GM12864 (cell line): ENCODE results near the gene FUT6.

Experiments used
- DNase-seq: peaks from one replicate; pipeline ENCODE4 v3.0.0-alpha.2; 2011; ENCODE audit warnings: low read depth
- H3K4me3 ChIP-seq: 2 replicates; pipeline ENCODE4 v1.5.1; 2011; ENCODE audit warnings: mild to moderate bottlenecking, low read depth, low read length, control low read depth
- TF ChIP-seq, protein P1 (sequence below): IDR thresholded peaks from 2 replicates; pipeline ENCODE4 v1.5.1; 2011; ENCODE audit warnings: low read depth, mild to moderate bottlenecking, moderate library complexity, low read length, control low read depth, inconsistent platforms; ENCODE audit errors: missing control alignments

Gene FUT6

DNA sequence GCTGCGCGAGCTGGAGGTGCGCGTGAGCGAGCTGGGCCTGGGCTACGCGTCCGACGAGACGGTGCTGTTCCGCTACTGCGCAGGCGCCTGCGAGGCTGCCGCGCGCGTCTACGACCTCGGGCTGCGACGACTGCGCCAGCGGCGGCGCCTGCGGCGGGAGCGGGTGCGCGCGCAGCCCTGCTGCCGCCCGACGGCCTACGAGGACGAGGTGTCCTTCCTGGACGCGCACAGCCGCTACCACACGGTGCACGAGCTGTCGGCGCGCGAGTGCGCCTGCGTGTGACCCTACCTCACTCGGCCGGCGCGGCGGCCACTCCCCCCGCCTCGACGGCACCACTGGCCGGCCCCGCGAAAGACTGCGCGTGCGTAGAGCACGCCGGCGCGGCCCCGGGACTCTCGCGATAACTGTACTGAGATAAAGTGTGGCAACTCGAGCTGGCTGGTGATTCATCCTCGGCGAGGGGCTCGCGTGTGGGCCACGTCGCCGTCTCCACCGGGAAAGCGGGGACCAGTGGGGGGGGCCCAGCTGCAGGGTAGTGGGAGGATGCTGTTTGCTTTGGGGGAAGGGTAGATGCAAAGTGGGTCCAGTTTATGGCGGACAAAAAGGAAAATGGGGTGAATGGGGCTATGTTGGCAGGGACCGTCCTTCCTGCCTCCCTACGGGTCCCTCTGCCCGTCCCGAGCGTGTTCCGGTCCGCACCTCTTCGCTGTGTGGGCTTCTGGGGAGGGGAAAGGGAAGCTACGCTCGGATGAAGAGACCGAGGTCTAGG lies 11.4 kb downstream of the FUT6 start:
- peak overlapping the region; percentile 66 for H3K4me3 ChIP-seq
- TF ChIP-seq, protein P1, sequence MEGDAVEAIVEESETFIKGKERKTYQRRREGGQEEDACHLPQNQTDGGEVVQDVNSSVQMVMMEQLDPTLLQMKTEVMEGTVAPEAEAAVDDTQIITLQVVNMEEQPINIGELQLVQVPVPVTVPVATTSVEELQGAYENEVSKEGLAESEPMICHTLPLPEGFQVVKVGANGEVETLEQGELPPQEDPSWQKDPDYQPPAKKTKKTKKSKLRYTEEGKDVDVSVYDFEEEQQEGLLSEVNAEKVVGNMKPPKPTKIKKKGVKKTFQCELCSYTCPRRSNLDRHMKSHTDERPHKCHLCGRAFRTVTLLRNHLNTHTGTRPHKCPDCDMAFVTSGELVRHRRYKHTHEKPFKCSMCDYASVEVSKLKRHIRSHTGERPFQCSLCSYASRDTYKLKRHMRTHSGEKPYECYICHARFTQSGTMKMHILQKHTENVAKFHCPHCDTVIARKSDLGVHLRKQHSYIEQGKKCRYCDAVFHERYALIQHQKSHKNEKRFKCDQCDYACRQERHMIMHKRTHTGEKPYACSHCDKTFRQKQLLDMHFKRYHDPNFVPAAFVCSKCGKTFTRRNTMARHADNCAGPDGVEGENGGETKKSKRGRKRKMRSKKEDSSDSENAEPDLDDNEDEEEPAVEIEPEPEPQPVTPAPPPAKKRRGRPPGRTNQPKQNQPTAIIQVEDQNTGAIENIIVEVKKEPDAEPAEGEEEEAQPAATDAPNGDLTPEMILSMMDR, result no peak
- peak; percentile 69 for DNase-seq

DNA sequence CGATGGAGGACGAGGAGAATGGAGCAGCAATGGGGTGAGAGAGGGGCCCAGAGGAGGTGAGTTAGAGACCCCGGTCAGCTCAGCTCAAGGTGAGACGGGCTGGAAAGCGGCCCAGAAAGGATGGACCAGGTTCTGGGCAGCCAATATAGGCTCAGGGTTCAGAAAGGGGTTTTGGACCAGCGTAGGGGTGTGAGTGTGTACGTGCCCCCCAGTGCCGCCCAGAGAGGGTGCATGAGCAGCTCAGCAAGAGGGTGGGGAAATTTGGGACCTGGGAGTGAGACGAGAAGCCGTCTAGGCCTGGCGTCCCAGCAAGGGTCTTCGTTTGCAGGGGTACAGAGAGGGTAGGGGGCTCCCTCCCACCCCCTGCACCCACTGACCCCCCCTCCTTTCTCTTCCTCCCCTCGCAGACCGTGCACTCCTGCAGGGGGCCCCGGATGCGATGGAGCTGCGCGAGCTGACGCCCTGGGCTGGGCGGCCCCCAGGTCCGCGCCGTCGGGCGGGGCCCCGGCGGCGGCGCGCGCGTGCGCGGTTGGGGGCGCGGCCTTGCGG lies 12.1 kb downstream of the FUT6 start:
- H3K4me3 ChIP-seq, result peak overlapping the region; percentile 66
- no peak for DNase-seq
- TF ChIP-seq, protein P1, result no peak

DNA sequence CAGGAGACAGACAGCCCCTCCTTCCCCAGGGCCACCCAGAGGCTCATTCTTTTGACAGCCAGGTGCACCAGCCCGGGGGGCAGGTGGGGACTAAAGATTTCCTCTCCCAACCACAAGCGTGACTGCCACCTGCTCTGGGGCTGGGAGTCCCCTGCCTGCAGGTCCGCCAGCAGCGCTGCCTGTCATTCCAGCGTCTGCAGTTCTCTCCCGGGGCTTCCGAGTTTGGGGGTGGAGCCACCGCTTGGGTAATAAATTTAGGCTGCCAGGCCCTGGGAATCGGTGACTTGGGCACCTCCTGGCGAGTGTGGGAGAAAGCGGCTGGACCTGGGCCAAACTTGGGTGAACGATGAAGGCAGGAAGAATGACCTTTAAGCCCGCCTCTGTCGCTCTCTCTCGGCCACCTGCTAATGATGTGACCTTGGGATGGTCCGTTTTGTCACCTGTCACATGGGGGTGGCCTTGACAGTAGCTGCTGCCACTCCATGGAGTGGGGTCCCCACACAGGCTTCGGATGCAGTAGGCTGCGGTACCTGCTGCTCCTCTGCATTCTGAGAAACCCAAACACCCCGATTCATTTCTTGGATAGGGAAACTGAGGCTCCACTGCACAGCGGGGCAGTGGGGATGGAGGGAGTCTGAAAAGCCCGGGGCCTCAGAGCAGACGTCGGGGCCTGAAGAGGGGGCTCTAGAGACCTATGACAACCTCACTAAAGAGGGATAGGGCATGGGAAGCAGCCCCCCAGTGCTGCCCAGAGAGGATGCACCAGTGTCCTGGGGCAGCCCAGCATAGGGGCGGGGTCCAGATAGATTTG lies 12.8 kb downstream of the FUT6 start:
- no peak overlapping the region for H3K4me3 ChIP-seq
- TF ChIP-seq, protein P1, result no peak
- DNase-seq, result no peak

DNA sequence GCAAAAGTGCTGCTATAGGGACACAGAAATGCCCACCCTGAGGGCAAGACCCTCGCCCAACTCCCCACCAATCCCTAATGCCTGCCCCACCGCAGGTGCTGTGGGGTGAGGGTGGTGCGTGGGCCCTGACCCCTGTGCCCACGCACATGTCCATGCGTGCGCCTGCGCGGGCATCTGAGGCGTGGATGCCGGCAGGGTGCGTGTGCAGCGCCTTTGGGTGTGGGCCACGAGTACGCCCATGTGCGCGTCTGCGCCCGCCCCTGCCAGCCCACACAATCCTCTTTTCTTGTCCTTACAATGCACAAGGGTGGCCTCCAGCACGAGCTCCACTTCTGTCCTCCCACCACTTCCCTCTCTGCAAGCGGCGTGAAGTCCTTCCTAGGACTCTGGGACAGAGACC lies 14.3 kb downstream of the FUT6 start:
- no peak overlapping the region for H3K4me3 ChIP-seq
- TF ChIP-seq, protein P1, result no peak
- DNase-seq, result no peak

DNA sequence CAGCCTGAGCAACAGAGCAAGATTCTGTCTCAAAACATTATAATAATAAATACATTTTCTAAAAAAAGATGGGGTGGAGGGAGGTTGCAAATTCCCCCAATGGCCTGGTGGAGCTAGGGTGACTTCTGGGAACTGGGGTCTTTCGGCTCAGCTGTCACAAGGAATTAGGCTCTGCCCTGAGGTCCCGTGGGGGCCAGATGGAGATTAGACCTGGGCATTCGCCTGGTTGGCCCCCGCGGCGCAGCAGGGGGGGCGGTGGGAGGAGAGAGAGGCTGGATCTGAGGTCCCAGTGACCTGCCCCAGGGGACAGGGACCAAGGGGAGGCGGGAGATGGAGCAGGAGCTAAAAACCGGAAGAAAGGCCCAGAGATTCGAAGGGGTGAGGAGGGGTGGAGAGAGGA lies 14.8 kb downstream of the FUT6 start:
- no peak for DNase-seq
- no peak overlapping the region for H3K4me3 ChIP-seq
- TF ChIP-seq, protein P1, result no peak

DNA sequence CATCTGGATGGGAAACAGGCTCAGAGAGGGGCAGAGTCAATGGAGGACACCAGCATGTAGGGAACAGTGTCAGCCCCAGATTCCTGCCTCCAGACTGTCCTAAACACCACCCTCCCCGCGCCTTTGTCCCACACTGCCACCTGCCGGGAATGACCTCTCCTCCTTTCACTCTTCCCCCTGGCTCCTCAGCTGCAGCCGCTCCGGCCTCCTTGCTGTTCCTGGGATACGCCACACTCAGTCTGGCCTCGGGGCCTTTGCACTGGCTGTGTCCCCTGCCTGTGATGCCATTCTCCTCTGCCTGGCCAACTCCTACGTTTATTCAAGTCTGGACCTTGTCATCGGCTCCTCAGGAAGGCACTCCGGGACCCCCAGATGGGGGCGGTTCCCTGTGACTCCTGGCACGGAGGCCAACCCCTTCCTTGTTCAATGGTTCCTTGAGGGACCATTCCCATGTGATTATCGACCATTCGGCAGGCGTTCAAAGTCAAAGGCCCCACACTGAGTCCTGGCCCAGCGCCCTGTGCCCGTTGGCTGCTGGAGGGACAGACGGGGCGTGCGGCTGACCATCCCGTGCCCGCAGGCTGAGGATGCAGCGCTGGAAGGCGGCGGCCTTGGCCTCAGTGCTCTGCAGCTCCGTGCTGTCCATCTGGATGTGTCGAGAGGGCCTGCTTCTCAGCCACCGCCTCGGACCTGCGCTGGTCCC lies 15.8 kb downstream of the FUT6 start:
- no peak for DNase-seq
- no peak overlapping the region for H3K4me3 ChIP-seq
- TF ChIP-seq, protein P1, result no peak
